Activated T-cell treated with anti-CD3 and anti-CD28 coated beads, Interleukin-2, amount 50 U/mL, for 48 hours (primary cell): ENCODE results near the gene CNTF.

ENCODE experiments used
- DNase-seq, 2 experiments: peaks; one replicate each; pipeline ENCODE4 v3.0.0-alpha.2; 2020

The CNTF gene

DNA sequence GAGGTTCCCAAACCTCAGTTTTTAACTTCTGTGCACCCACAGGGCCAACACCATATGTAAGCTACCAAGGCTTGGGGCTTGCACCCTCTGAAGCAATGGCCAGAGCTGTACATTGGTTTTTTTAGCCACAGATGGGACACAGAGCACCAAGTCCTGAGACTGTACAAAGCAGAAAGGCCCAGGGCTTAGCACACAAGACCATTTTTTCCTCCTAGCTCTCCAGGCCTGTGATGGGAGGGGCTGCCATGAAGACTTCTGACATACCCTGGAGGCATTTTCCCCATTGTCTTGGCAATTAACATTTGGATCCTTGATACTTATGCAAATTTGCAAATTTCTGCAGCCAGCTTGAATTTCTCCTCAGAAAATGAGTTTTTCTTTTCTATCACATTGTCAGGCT lies 23.4 kb downstream of the CNTF start:
- DNase-seq: no peak

DNA sequence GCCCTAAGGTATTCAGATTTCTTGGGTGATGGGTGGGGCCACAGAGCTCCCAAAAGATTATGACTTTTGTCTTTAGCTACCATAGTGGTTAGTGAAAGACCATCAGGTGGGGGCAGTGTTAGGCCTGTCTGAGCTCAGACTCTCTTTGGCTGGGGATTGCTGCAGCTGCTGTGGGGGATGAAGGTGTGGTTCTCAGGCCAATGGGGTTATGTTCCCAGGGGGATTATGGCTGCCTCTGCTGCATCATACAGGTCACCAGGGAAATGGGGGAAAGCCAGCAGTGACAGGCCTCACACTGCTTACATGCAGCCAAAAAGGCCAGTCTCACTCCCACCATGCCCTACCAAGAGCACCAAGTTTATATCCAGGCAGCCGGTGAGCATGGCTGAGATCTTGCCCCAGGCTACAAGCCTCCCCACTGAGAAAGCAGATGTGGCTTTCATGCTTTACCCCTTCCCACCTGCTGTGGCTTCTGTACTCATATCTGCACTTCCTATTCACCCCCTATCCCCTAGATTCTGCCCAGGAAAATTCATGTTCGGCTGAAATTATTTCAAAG lies 24.8 kb downstream of the CNTF start:
- no peak for DNase-seq

DNA sequence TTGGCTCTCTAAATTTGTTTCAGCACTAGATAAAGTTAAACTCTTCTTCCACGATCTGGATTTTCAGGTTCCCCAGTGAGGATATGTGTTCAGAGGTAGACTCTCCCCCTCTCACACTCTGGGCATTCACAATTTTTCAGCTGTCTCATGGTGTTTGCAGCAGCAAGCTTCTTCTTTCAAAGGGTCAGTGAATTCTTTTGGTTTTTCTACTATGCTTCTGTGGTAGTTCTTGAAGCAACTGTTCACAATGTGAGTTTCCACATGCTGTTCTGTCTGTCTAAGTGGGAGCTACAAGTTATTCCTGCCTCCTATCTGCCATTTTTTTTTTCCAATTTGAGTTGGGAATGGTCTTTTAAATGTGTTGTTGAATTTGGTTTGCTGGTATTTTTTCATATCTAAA lies 25.4 kb downstream of the CNTF start:
- DNase-seq: no peak

DNA sequence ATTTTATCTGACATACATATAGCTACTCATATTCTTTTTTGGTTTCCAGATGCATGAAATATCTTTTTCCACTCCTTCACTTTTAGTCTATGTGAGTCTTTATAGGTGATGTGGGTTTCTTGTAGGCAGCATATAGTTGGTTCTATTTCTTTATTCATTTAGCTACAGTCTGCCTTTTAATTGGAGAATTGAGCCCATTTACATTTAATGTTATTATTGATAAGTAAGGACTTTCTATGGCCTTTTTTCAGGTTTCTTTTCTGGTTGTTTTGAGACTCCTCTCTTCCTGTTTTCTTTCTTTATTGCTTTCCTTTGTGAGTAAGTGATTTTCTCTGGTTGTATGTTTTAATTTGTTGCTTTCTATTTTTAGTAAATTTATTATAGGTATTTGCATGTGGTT lies 27.2 kb downstream of the CNTF start:
- no peak for DNase-seq

DNA sequence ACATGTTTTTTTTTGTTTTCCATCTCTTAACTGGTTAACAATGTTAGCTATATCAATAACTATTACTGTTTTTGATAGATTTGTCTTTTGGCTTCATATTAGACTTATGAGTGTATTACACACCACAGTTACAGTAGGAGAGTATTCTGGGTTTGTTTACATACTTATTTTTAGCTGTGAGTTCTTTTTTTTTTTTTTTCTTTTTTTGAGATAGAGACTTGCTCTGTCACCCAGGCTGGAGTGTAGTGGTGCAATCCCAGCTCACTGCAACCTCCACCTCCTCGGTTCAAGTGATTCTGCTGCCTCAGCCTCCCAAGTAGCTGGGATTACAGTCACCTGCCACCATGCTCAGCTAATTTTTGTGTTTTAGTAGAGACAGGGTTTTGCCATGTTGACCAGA lies 28.0 kb downstream of the CNTF start:
- no peak for DNase-seq

DNA sequence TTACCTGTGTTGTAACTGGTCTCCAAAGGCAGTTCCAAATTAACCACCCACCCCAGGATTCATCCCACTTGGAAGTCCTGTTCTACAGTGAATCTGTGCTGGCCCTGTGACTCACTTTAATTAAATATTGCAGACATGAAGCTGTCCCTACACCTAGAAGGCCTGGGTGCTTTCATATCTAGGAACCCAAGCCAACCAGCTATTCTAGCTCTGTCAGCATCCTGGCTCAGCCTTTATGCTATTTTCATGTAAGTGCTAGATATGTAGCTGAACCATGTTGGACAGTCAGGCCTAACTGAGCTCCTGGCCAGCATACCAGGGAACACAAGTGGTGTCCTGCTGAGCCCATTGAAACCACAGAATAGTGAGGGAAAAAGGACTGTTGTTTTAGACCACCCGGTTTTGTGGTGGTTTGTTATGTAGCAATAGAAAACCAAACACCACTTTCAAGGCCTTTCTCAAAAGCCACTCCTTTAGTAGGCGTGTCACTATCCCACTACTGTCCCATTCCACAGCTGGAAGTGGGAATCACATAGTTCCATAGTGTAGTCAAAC lies 30.3 kb downstream of the CNTF start:
- no peak for DNase-seq

DNA sequence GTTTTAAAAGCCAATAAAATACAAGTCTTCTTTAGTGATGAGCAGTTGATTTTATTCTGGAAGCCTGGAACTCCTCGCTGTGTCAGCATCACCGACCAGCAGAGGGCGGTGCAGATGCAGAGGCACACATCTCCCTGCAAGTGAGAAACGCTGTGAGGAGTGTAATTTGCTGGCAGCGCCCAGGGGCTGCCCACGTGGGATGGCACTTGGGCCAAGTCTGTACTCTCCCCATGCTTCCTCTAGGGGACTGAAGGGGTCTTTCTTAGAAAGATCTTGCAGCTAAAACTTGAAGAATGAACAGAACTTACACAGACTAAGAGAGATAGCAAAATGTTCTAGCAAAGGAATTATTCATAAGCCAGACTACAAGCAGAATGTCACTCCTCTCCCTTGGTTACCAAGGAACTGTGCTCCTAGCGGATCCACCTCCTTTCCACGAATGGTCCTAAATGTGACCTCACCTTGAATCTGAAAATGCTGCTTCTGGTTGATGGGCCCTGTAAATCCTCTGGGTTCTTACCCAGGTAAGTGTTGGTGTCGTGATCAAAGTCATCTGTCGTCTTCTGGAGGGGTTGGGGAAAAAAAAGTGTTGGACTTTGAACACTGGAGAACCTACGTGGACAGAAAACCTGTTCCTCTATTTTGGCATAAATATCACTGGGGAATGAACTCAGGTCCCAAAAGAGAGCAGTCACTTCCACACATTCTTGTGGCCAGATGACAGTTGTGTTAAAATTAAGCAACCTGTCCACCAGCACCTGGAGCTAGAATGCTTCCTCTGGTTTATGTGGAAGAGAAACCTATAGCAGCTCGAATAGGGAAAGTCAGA lies 31.8 kb downstream of the CNTF start:
- peak; percentile 85 to 86 for DNase-seq

DNA sequence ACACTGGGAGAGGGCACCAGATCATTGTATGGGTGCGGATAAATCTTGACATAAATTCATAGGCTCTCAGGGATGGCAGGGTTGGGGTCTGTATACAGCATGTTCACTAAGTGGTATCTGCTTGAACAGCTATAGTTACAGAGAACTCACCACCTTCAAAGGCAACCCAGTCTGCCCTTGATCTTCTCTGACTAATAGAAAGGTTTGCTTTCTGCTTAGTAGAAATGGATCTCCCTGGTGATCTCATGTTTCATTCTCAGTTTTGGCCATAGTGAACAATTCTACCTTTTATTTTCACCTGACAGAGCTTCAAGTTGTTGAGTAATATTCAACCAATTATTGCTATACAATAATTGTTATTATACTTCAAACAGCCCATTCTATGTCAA lies 32.4 kb downstream of the CNTF start:
- peak in 1 of 2 experiments; percentile 26 for DNase-seq

DNA sequence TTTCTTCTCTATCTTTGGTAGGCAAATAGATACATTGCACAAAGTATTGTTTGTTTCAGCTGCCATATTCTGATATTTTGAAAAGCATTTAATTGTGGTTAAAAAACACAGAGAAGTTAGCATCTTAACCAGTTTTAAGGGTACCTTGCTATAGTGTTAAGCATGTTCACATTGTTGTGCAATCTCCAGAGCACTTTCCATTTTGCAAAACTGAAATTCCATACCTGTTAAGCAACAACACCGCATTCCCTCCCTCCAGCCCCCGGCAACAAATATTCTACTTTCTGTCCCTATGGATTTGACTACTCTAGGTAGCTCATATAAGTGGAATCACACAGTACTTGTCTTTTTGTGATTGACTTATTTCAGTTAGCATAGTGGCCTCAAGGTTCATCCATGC lies 33.9 kb downstream of the CNTF start:
- no peak for DNase-seq

DNA sequence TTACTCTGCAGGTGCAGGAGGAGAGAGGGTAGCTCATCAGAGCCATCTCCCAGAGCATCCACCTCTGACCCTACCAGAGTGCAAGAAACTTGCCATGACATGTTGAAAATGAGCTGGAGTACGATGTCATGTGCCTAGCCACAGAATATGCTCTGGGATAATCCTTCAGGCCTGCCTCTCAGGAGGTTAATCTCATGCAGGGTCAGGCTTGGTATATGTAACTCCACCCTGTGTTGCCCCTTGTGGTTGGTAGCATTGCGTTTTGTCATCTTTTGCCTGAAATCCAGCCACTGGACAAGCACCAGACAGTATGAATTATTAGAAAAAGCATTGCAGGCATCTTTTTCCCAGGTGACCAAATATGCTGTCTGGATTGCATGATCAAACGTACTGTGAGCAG lies 36.2 kb downstream of the CNTF start:
- DNase-seq: no peak

DNA sequence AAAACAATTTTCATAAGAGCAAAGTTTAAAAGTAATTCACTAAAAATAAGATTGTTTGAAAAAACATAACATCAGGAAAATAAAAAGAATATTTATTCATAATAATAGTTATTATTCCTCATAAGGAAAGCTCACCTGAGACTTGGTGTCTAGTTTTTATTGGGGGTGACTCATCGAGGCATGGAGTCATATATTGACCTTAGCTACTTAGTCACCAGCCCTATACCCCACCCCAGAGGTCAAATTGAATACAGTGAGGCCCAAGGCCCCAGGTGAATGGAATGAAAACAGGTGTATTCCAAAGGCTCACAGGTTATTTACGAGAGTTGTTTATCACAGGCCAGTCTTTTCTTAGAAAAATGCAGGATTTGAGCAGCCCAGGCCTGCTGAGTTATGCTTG lies 36.9 kb downstream of the CNTF start:
- no peak for DNase-seq

DNA sequence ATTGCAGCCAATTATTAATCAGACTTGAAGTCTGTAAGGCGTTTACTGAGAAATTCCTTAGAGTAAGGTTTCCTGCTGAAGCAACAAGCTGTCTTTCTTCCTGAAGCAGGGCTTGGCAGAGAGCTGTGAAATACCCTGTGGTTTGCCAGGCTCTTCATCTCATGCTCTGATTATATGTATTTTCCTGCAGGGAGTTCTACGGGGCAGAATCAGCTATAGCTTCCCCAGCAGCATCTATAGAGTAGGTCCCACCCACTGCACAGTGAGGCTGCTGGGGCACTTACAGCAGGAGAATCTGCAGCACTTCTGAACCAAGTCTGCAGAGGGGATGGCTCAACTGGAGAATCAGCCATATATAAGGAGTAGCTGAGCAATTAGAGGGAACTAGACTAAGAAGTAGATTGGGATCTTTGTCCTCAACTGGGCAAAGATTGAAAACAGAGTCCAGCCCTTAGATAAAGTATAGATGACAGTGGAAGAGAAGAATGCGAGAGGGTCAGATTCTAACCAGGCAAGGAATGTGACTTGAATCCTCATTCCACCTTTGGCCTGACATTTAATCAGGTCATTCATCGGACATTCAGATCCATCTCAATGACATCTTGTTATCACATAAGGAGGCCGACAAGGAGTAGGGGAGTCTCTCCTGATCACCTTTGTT lies 37.6 kb downstream of the CNTF start:
- DNase-seq: no peak

DNA sequence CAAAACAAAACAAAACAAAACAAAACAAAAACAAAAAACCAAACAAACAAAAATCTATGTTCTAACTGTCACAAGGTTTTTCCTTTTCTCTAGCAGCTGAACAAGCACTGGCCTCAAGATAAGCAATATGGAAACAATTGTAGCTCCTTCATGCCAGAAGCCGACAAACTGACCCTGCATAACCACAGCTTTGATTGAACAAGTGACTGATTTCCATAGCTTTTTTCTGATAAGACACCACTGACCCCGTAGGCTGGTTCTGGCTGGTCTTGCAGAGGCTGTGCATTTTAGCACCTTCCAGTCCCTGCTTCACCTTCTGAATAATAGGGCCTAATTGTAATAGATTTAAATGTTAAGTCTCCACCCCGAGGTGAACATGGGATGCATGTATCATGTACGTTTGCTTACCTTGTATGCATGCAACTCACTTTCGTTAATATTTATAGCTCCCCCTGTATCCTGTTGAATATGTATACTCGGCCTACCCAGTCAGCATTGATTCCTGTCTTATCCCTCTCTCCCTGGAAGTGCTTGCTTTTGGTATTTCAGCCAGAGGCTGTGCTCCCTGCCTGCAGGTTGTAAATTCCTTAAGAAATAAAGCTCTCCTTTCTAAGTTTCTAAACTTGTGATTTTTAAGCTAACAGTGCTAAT lies 49.6 kb downstream of the CNTF start:
- DNase-seq: no peak

DNA sequence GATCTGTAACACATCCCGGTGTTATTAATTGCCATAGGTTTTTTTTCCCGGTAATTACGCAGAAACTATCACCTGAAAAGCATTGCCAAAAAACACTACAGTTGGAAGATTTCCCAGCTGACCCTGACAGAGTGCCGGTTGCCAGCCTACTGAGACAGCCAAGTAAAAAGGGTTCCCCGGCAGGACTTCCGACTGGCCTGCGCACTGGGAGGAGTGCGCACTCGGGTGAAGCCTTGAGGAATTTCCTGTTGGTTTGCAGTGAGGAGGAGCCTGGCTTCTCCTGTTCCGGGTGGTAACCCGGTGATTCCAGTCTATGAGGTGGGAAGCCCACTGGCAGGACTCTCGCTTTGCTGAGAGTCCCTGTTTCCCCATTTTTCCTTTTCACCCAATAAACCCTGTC lies 52.1 kb downstream of the CNTF start:
- no peak for DNase-seq
